WTC11 (cell line): ENCODE data around the gene METTL23. TPM values are rescaled to one million over a fixed set of nuclear protein-coding genes. Genes with fewer than 3 reads are reported as not detected.
"Not testable (repeated sequence)": the region's sequence is repeated elsewhere in the genome, so short reads cannot be mapped to it uniquely, and the experiment has no call there.

Source experiments
- ATAC-seq: fragments of 200-7000 bp; cut with Tn5 transposase; 2 replicates; pipeline ENCODE4 v1.10.0; 2021; ENCODE audit warnings: mild to moderate bottlenecking, moderate library complexity
- CTCF ChIA-PET: fragments of 300-600 bp; sonication (Branson Sonifier 250); formaldehyde crosslinking; loops from one replicate; lab custom pipeline; 2021; ENCODE audit warnings: antibody characterized with exemption; lab: Charles Lee
- POLR2A ChIA-PET: fragments of 350-600 bp; sonication (Branson Sonifier 250); formaldehyde crosslinking; loops from one replicate; lab custom pipeline; 2021; ENCODE audit warnings: antibody characterized with exemption; lab: Charles Lee
- DNase-seq: peaks from one replicate; pipeline ENCODE4 v3.0.0; 2021; ENCODE audit warnings: low spot score
- H3K27ac Mint-ChIP-seq: 2 replicates; pipeline ENCODE4 v1.8.0; 2021; ENCODE audit warnings: mixed read lengths
- H3K27me3 Mint-ChIP-seq: 2 replicates; pipeline ENCODE4 v1.8.0; 2021; ENCODE audit warnings: low read depth, mild to moderate bottlenecking, moderate library complexity, mixed read lengths
- H3K36me3 Mint-ChIP-seq: 2 replicates; pipeline ENCODE4 v1.8.0; 2021; ENCODE audit warnings: mixed read lengths
- H3K4me1 Mint-ChIP-seq: 2 replicates; pipeline ENCODE4 v1.8.0; 2022; ENCODE audit warnings: mixed read lengths
- H3K4me3 Mint-ChIP-seq: 2 replicates; pipeline ENCODE4 v1.8.0; 2021; ENCODE audit warnings: mild to moderate bottlenecking, moderate library complexity, mixed read lengths
- H3K9me3 Mint-ChIP-seq: 2 replicates; pipeline ENCODE4 v1.8.0; 2021; ENCODE audit warnings: mixed read lengths
- ELF4 ChIP-seq: sonication (generic); formaldehyde crosslinking; IDR thresholded peaks from 2 replicates; pipeline ENCODE4 v1.8.1; 2022; ENCODE audit warnings: low read depth, mild to moderate bottlenecking, moderate library complexity, missing genetic modification reagents
- EMX1 ChIP-seq: fragments of 250-450 bp; sonication (Bioruptor Pico); IDR thresholded peaks from 2 replicates; pipeline ENCODE4 v1.8.0; 2021; ENCODE audit warnings: mild to moderate bottlenecking
- FOXP1 ChIP-seq: sonication (generic); formaldehyde crosslinking; IDR thresholded peaks from 2 replicates; pipeline ENCODE4 v1.8.0; 2022; ENCODE audit warnings: missing genetic modification reagents, mild to moderate bottlenecking, moderate library complexity, borderline replicate concordance
- HMGA2 ChIP-seq: fragments of 250-450 bp; sonication (Bioruptor Pico); IDR thresholded peaks from 2 replicates; pipeline ENCODE4 v1.4.0; 2021; ENCODE audit warnings: mild to moderate bottlenecking, moderate library complexity
- NR3C1 ChIP-seq: sonication (generic); formaldehyde crosslinking; conservative IDR thresholded peaks from 2 replicates; pipeline ENCODE4 v1.8.1; 2023; ENCODE audit warnings: low read depth, mild to moderate bottlenecking, missing genetic modification reagents
- SMAD3 ChIP-seq: sonication (generic); formaldehyde crosslinking; IDR thresholded peaks from 2 replicates; pipeline ENCODE4 v1.8.0; 2022; ENCODE audit warnings: missing genetic modification reagents, mild to moderate bottlenecking, borderline replicate concordance
- SMAD4 ChIP-seq: sonication (generic); formaldehyde crosslinking; IDR thresholded peaks from 2 replicates; pipeline ENCODE4 v1.8.0; 2022; ENCODE audit warnings: mild to moderate bottlenecking, missing genetic modification reagents
- ZNF138 ChIP-seq: sonication (generic); formaldehyde crosslinking; conservative IDR thresholded peaks from 2 replicates; pipeline ENCODE4 v1.8.1; 2022; ENCODE audit warnings: mild to moderate bottlenecking, moderate library complexity, missing genetic modification reagents
- ZNF263 ChIP-seq: sonication (generic); formaldehyde crosslinking; IDR thresholded peaks from 2 replicates; pipeline ENCODE4 v1.8.1; 2022; ENCODE audit warnings: low read depth, mild to moderate bottlenecking, moderate library complexity, missing genetic modification reagents
- ZNF317 ChIP-seq: sonication (generic); formaldehyde crosslinking; IDR thresholded peaks from 2 replicates; pipeline ENCODE4 v1.8.1; 2023; ENCODE audit warnings: low read depth, mild to moderate bottlenecking, moderate library complexity, missing genetic modification reagents, borderline replicate concordance
- ZNF416 ChIP-seq: fragments of 250-450 bp; sonication (Bioruptor Pico); IDR thresholded peaks from 2 replicates; pipeline ENCODE4 v1.9.0; 2021; ENCODE audit warnings: mild to moderate bottlenecking, inconsistent platforms
- total RNA-seq: library from RNA; stranded (reverse); gene quantifications from 3 replicates; pipeline ENCODE4 v1.2.3, GENCODE V29; 2021
- TF ChIP-seq, protein P1 (sequence below): fragments of 250-450 bp; sonication (Bioruptor Pico); IDR thresholded peaks from 2 replicates; pipeline ENCODE4 v2.1.2; 2022; ENCODE audit warnings: mild to moderate bottlenecking, moderate library complexity
- TF ChIP-seq, protein P2 (sequence below): fragments of 250-450 bp; sonication (Bioruptor Pico); IDR thresholded peaks from 2 replicates; pipeline ENCODE4 v1.9.0; 2021; ENCODE audit warnings: mild to moderate bottlenecking
- TF ChIP-seq, protein P3 (sequence below): sonication (generic); formaldehyde crosslinking; IDR thresholded peaks from 2 replicates; pipeline ENCODE4 v1.8.1; 2022; ENCODE audit warnings: mild to moderate bottlenecking, moderate library complexity, missing genetic modification reagents
- TF ChIP-seq, protein P4 (sequence below): sonication (generic); formaldehyde crosslinking; IDR thresholded peaks from 2 replicates; pipeline ENCODE4 v1.8.1; 2023; ENCODE audit warnings: mild to moderate bottlenecking, moderate library complexity, missing genetic modification reagents
- TF ChIP-seq, protein P5 (sequence below): fragments of 250-450 bp; sonication (Bioruptor Pico); IDR thresholded peaks from 2 replicates; pipeline ENCODE4 v1.9.0; 2021; ENCODE audit warnings: moderate library complexity, mild to moderate bottlenecking, inconsistent platforms, borderline replicate concordance
- TF ChIP-seq, protein P6 (sequence below): sonication (generic); formaldehyde crosslinking; IDR thresholded peaks from 2 replicates; pipeline ENCODE4 v1.8.0; 2022; ENCODE audit warnings: mild to moderate bottlenecking, missing genetic modification reagents

Gene METTL23
- total RNA-seq, 1 experiment from 2014 or later, result 48.5 TPM

DNA sequence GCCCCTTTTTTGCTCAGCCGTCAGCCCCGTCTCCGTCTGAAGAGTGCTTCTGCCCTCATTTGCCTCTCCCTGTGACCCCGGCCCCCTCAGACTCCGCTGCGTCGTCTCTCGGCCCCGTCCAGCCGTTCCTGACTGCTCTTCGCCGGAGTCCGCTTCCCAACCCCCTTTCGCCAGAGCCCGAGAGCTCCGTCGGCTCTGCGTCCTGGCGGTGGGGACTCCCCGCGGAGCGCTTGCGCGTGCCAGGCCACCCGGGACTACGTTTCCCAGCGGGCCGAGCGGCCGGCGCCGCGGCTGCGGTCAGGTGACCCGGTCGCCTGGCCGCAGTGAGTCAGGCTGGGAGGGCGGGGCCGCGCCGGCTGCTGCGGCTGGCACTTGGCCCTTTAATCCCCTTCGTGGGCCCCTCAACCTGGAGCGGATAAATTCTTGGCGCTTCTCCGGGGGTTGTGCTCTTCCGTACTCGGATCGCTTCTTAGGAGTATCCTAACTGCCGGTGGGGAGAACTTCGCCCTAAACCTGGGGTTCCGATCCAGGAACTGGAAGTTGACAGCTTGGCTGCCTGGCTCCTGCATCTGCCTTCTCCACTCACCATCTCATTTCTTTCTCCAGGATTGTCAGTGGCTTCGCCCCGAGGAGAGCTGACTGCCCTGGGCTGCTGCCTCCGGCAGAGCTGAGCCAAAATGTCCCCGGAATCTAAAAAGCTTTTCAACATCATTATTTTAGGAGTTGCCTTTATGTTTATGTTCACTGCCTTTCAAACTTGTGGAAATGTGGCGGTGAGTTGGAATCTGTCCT is 11.2 kb downstream of the METTL23 start, which contains the start of gene MFSD11 (continued):
- TF ChIP-seq, protein P1, sequence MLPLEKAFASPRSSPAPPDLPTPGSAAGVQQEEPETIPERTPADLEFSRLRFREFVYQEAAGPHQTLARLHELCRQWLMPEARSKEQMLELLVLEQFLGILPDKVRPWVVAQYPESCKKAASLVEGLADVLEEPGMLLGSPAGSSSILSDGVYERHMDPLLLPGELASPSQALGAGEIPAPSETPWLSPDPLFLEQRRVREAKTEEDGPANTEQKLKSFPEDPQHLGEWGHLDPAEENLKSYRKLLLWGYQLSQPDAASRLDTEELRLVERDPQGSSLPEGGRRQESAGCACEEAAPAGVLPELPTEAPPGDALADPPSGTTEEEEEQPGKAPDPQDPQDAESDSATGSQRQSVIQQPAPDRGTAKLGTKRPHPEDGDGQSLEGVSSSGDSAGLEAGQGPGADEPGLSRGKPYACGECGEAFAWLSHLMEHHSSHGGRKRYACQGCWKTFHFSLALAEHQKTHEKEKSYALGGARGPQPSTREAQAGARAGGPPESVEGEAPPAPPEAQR (CRISPR knock-in tag), result no peak
- TF ChIP-seq, protein P2, sequence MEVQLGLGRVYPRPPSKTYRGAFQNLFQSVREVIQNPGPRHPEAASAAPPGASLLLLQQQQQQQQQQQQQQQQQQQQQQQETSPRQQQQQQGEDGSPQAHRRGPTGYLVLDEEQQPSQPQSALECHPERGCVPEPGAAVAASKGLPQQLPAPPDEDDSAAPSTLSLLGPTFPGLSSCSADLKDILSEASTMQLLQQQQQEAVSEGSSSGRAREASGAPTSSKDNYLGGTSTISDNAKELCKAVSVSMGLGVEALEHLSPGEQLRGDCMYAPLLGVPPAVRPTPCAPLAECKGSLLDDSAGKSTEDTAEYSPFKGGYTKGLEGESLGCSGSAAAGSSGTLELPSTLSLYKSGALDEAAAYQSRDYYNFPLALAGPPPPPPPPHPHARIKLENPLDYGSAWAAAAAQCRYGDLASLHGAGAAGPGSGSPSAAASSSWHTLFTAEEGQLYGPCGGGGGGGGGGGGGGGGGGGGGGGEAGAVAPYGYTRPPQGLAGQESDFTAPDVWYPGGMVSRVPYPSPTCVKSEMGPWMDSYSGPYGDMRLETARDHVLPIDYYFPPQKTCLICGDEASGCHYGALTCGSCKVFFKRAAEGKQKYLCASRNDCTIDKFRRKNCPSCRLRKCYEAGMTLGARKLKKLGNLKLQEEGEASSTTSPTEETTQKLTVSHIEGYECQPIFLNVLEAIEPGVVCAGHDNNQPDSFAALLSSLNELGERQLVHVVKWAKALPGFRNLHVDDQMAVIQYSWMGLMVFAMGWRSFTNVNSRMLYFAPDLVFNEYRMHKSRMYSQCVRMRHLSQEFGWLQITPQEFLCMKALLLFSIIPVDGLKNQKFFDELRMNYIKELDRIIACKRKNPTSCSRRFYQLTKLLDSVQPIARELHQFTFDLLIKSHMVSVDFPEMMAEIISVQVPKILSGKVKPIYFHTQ (CRISPR knock-in tag), result no peak
- no peak for TF ChIP-seq EMX1 (CRISPR knock-in tag)
- TF ChIP-seq ELF4 (CRISPR knock-in tag), result 0 out of 2 replicates have a peak, but pooled peaks have one; percentile 31
- TF ChIP-seq, protein P3, sequence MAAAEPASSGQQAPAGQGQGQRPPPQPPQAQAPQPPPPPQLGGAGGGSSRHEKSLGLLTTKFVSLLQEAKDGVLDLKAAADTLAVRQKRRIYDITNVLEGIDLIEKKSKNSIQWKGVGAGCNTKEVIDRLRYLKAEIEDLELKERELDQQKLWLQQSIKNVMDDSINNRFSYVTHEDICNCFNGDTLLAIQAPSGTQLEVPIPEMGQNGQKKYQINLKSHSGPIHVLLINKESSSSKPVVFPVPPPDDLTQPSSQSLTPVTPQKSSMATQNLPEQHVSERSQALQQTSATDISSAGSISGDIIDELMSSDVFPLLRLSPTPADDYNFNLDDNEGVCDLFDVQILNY (CRISPR knock-in tag), result no peak
- TF ChIP-seq, all 79 proteins: peak for 13

DNA sequence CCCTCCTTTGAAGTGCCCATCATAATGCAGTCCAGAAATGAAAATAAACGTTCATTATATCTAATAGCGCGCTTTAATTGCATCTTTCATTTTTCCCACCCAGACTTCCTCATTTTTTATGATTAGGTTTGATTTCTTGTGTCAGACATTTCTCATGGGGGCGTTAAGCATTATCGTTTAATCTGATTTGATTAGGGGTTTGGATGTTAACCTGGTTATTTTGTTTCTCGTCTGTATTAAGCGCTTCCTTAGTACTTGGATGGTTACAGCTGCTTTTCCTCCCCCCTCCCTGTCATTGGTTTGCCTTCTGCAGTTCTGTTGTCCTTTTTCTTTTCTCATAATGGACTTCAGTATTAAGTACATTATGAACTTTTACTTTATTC is 11.8 kb downstream of the METTL23 start:
- Mint-ChIP-seq H3K27me3 (no peaks in the 10 kb centered on the region), H3K9me3 (no peaks in the 10 kb centered on the region), H3K36me3 (peaks cover 44% of the 10 kb centered on the region), H3K27ac (peak overlapping the region; percentile 96), H3K4me3 (peak overlapping the region; percentile 89), H3K4me1 (peaks cover 34% of the 10 kb centered on the region)
- DNase-seq (no peak), ATAC-seq (no peak)
- ChIA-PET POLR2A (interaction anchor here (3.1 kb wide), 1 partner anchor 11 kb away, joined by 28 read pairs; the partner anchor contains the start of genes JMJD6 and METTL23), CTCF (interaction anchor here (1.1 to 1.5 kb wide), 2 partner anchors 11 to 30 kb away, joined by 3 to 4 read pairs; no protein-coding TSS in a partner anchor)
- TF ChIP-seq, protein P4, sequence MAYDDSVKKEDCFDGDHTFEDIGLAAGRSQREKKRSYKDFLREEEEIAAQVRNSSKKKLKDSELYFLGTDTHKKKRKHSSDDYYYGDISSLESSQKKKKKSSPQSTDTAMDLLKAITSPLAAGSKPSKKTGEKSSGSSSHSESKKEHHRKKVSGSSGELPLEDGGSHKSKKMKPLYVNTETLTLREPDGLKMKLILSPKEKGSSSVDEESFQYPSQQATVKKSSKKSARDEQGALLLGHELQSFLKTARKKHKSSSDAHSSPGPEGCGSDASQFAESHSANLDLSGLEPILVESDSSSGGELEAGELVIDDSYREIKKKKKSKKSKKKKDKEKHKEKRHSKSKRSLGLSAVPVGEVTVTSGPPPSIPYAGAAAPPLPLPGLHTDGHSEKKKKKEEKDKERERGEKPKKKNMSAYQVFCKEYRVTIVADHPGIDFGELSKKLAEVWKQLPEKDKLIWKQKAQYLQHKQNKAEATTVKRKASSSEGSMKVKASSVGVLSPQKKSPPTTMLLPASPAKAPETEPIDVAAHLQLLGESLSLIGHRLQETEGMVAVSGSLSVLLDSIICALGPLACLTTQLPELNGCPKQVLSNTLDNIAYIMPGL (CRISPR knock-in tag), result no peak
- no peak for TF ChIP-seq ZNF317 (CRISPR knock-in tag)
- TF ChIP-seq FOXP1 (CRISPR knock-in tag), result no peak

DNA sequence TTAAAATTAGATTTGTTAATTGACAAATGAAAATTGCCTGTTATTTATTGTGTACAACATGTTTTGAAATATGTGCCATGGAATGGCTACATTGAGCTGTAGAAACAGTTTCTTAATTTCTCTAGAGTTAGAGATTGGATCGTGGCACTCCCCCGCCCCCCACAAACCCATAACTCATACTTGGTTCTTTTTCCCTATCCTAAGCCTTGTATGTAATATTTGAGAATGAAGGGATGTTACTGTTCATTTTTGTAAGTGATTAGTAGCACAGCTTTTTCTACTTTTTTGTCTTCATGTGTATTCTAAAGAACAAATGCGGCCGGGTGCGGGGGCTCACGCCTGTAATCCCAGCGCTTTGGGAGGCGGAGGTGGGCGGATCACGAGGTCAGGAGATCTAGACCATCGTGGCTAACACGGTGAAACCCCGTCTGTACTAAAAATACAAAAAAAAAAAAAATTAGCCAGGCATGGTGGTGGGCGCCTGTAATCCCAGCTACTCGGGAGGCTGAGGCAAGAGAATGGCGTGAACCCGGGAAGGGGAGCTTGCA is 13.0 kb downstream of the METTL23 start:
- POLR2A ChIA-PET, DNase-seq, H3K27ac Mint-ChIP-seq, H3K9me3 Mint-ChIP-seq, H3K4me3 Mint-ChIP-seq, ATAC-seq, H3K27me3 Mint-ChIP-seq: not testable (repeated sequence)
- Mint-ChIP-seq H3K4me1 (peaks cover 22% of the 10 kb centered on the region), H3K36me3 (peaks cover 38% of the 10 kb centered on the region)
- CTCF ChIA-PET, result interaction anchor here (0.6 to 1.3 kb wide), 2 partner anchors 32 to 336 kb away, joined by 4 to 5 read pairs; no protein-coding TSS in a partner anchor

DNA sequence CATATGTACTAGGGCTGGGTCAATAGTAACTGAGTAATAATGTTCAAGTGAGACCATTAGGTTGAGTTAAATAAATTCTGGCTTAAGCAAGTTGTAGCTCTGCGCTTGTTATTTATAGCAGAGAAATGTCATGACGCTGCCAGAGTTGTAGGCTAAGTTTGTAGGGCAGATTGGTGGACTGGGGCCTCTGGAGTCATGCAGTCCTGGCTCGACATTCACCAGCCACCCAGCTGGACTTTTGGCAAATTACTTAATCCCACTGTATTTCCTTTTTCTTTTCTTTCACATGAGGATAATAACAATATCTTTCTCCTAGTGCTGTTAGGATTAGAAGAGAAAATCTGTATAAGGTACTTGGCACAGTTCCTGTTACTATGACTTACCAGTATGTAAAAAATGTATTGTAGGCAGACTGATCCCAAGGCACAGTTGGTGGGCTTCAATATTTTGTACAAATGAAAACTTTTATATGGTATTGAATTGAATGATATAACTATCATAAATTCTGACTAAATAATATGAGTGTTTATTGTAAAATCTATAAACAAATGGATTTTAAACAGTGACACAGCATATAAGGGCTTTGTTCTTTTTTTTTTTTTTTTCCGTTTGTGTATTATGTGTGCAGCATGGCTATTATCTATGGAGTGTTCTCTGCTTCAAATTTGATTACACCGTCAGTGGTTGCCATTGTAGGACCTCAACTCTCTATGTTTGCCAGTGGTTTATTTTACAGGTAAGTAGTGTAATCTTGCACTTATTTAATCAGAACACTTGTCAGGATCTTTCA is 13.9 kb downstream of the METTL23 start:
- ChIA-PET CTCF (interaction anchor here (0.6 to 1.3 kb wide), 2 partner anchors 33 to 335 kb away, joined by 4 to 5 read pairs; no protein-coding TSS in a partner anchor), POLR2A (no interaction called here)
- peaks cover 38% of the 10 kb centered on the region for H3K36me3 Mint-ChIP-seq
- H3K27ac Mint-ChIP-seq, result no peak overlapping the region
- H3K27me3 Mint-ChIP-seq, result no peaks in the 10 kb centered on the region
- H3K4me1 Mint-ChIP-seq, result peaks cover 15% of the 10 kb centered on the region
- ATAC-seq (no peak), DNase-seq (no peak)
- H3K4me3 Mint-ChIP-seq, result no peak overlapping the region
- no peaks in the 10 kb centered on the region for H3K9me3 Mint-ChIP-seq
- TF ChIP-seq ZNF416 (CRISPR knock-in tag), result no peak
- no peak for TF ChIP-seq NR3C1 (CRISPR knock-in tag)
- TF ChIP-seq, protein P5, sequence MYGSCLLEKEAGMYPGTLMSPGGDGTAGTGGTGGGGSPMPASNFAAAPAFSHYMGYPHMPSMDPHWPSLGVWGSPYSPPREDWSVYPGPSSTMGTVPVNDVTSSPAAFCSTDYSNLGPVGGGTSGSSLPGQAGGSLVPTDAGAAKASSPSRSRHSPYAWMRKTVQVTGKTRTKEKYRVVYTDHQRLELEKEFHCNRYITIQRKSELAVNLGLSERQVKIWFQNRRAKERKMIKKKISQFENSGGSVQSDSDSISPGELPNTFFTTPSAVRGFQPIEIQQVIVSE (CRISPR knock-in tag), result no peak
- TF ChIP-seq ZNF263 (CRISPR knock-in tag), result no peak
- TF ChIP-seq SMAD3 (CRISPR knock-in tag), result no peak
- no peak for TF ChIP-seq HMGA2 (CRISPR knock-in tag)
- TF ChIP-seq ZNF138 (CRISPR knock-in tag), result no peak
- no peak for TF ChIP-seq SMAD4
- TF ChIP-seq, protein P6, sequence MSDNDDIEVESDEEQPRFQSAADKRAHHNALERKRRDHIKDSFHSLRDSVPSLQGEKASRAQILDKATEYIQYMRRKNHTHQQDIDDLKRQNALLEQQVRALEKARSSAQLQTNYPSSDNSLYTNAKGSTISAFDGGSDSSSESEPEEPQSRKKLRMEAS, result no peak
- no peak for TF ChIP-seq EMX1 (CRISPR knock-in tag)
